ENCODE measurements around the gene UGGT1. TPM values are rescaled to one million over a fixed set of nuclear protein-coding genes. Genes with fewer than 3 reads are reported as not detected.

The UGGT1 gene
- total RNA-seq, 1 donor from 2014 or later = 49.6 TPM

- H3K27ac ChIP-seq = no peak overlapping the region
- intact Hi-C loops (cut with DNase I) = no loop called here
- DNase-seq = no peak
- H3K9me3 ChIP-seq = no peaks in the 10 kb centered on the region
- no peak for TF ChIP-seq CTCF (IDR thresholded peaks at IDR 0.05)
- ATAC-seq = no peak
- no peak overlapping the region for H3K4me3 ChIP-seq
- peaks cover 7% of the 10 kb centered on the region for H3K4me1 ChIP-seq
- H3K36me3 ChIP-seq = peaks cover 92% of the 10 kb centered on the region
- no peaks in the 10 kb centered on the region for H3K27me3 ChIP-seq (ENCODE audit: low read depth)
Observed at GRCh38 chr2:128166746-128167353, 75.8 kb downstream of the UGGT1 start.

- H3K4me1 ChIP-seq = no peaks in the 10 kb centered on the region
- no peaks in the 10 kb centered on the region for H3K9me3 ChIP-seq
- no peaks in the 10 kb centered on the region for H3K27me3 ChIP-seq (ENCODE audit: low read depth)
- H3K4me3 ChIP-seq = no peak overlapping the region
- intact Hi-C loops (cut with DNase I) = no loop called here
- no peak for ATAC-seq
- DNase-seq = no peak
- H3K27ac ChIP-seq = no peak overlapping the region
- no peak for TF ChIP-seq CTCF (IDR thresholded peaks at IDR 0.05)
- peaks cover 97% of the 10 kb centered on the region for H3K36me3 ChIP-seq
Observed at GRCh38 chr2:128169094-128169493, 78.1 kb downstream of the UGGT1 start.

GRCh38 chr2:128169497-128169896, 78.5 kb downstream of the UGGT1 start:
- intact Hi-C loops (cut with DNase I) = no loop called here
- Histone ChIP-seq H3K27me3 (ENCODE audit: low read depth) (no peaks in the 10 kb centered on the region), H3K36me3 (peaks cover 97% of the 10 kb centered on the region), H3K4me1 (no peaks in the 10 kb centered on the region), H3K4me3 (no peak overlapping the region), H3K9me3 (no peaks in the 10 kb centered on the region), H3K27ac (no peak overlapping the region)
- no peak for TF ChIP-seq CTCF (IDR thresholded peaks at IDR 0.05)
- ATAC-seq (peak in 1 of 2 donors; percentile 42), DNase-seq (no peak)

GRCh38 chr2:128169933-128170709, 79.1 kb downstream of the UGGT1 start:
- no peak overlapping the region for H3K27ac ChIP-seq
- no peak for TF ChIP-seq CTCF (IDR thresholded peaks at IDR 0.05)

GRCh38 chr2:128170776-128171175, 79.8 kb downstream of the UGGT1 start:
- no peak overlapping the region for H3K4me3 ChIP-seq
- intact Hi-C loops (cut with DNase I) = no loop called here
- H3K36me3 ChIP-seq = peaks cover 97% of the 10 kb centered on the region
- ATAC-seq (no peak), DNase-seq (no peak)
- TF ChIP-seq CTCF (IDR thresholded peaks at IDR 0.05) = no peak
- no peaks in the 10 kb centered on the region for H3K27me3 ChIP-seq (ENCODE audit: low read depth)
- H3K9me3 ChIP-seq = no peaks in the 10 kb centered on the region
- no peak overlapping the region for H3K27ac ChIP-seq
- no peaks in the 10 kb centered on the region for H3K4me1 ChIP-seq

More at GRCh38 chr2:128169933-128170709, 79.1 kb downstream of the UGGT1 start:
- H3K27me3 ChIP-seq (ENCODE audit: low read depth) = no peaks in the 10 kb centered on the region
- no peak overlapping the region for H3K4me3 ChIP-seq
- no peak for DNase-seq
- no peak for ATAC-seq
- no peaks in the 10 kb centered on the region for H3K9me3 ChIP-seq
- intact Hi-C loops (cut with DNase I) = no loop called here
- H3K36me3 ChIP-seq = peaks cover 97% of the 10 kb centered on the region
- no peaks in the 10 kb centered on the region for H3K4me1 ChIP-seq
